Measurements from ENCODE around the gene AOC2. TPM values are rescaled to one million over a fixed set of nuclear protein-coding genes. Genes with fewer than 3 reads are reported as not detected.
"Not testable (repeated sequence)": the region's sequence is repeated elsewhere in the genome, so short reads cannot be mapped to it uniquely, and the experiment has no call there.

AOC2 gene
- total RNA-seq, 1 donor from 2014 or later: 5.0 TPM

GRCh38 chr17:42853597-42853967, 9.2 kb downstream of the AOC2 start:
- Histone ChIP-seq H3K4me1 (ENCODE audit: insufficient read depth, low read length) (no peaks in the 10 kb centered on the region), H3K9me3 (ENCODE audit: insufficient read depth, low read depth, low read length) (no peaks in the 10 kb centered on the region), H3K36me3 (ENCODE audit: insufficient read depth, low read length) (no peaks in the 10 kb centered on the region), H3K9ac (ENCODE audit: low read length) (no peak overlapping the region), H3K4me2 (ENCODE audit: low read length) (no peak overlapping the region), H2AFZ (ENCODE audit: low read depth, low read length) (no peak overlapping the region), H3K27me3 (ENCODE audit: insufficient read depth, low read length) (peaks cover 5% of the 10 kb centered on the region), H3K27ac (ENCODE audit: low read depth, low read length) (no peak overlapping the region), H3K79me2 (ENCODE audit: insufficient read depth, low read length) (no peaks in the 10 kb centered on the region), H4K20me1 (ENCODE audit: insufficient read depth, low read length) (no peaks in the 10 kb centered on the region), H3K4me3 (ENCODE audit: insufficient read depth, low read depth, low read length) (no peak overlapping the region)
- peaks cover 16% of the 10 kb centered on the region for H3K36me3 Mint-ChIP-seq (ENCODE audit: low read depth, unreplicated experiment)
- peaks cover 24% of the 10 kb centered on the region for H3K27me3 Mint-ChIP-seq (ENCODE audit: low read depth, unreplicated experiment)
- H3K9me3 Mint-ChIP-seq (ENCODE audit: unreplicated experiment): no peaks in the 10 kb centered on the region
- H3K27ac Mint-ChIP-seq (ENCODE audit: unreplicated experiment): no peak overlapping the region
- peaks cover 2% of the 10 kb centered on the region for H3K4me1 Mint-ChIP-seq (ENCODE audit: low read depth, unreplicated experiment)
- DNase-seq (ENCODE audit: low read depth) (no peak), FAIRE-seq (no peak)
- H3K4me3 Mint-ChIP-seq (ENCODE audit: unreplicated experiment): no peak overlapping the region
- TF ChIP-seq CTCF (IDR thresholded peaks at IDR 0.05; ENCODE audit: insufficient read depth, low read depth, low read length) (no peak), EZH2 (IDR thresholded peaks at IDR 0.05; ENCODE audit: insufficient read depth, low read length) (no peak)

- peaks cover 24% of the 10 kb centered on the region for H3K27me3 Mint-ChIP-seq (ENCODE audit: low read depth, unreplicated experiment)
- Histone ChIP-seq H3K9me3 (ENCODE audit: insufficient read depth, low read depth, low read length) (no peaks in the 10 kb centered on the region), H3K27me3 (ENCODE audit: insufficient read depth, low read length) (peaks cover 5% of the 10 kb centered on the region), H3K36me3 (ENCODE audit: insufficient read depth, low read length) (no peaks in the 10 kb centered on the region), H3K4me3 (ENCODE audit: insufficient read depth, low read depth, low read length) (no peak overlapping the region), H3K4me1 (ENCODE audit: insufficient read depth, low read length) (no peaks in the 10 kb centered on the region), H4K20me1 (ENCODE audit: insufficient read depth, low read length) (no peaks in the 10 kb centered on the region), H3K27ac (ENCODE audit: low read depth, low read length) (no peak overlapping the region), H3K79me2 (ENCODE audit: insufficient read depth, low read length) (no peaks in the 10 kb centered on the region), H3K4me2 (ENCODE audit: low read length) (no peak overlapping the region), H2AFZ (ENCODE audit: low read depth, low read length) (no peak overlapping the region), H3K9ac (ENCODE audit: low read length) (no peak overlapping the region)
- DNase-seq (ENCODE audit: low read depth) (no peak), FAIRE-seq (no peak)
- no peak overlapping the region for H3K27ac Mint-ChIP-seq (ENCODE audit: unreplicated experiment)
- peaks cover 16% of the 10 kb centered on the region for H3K36me3 Mint-ChIP-seq (ENCODE audit: low read depth, unreplicated experiment)
- H3K4me3 Mint-ChIP-seq (ENCODE audit: unreplicated experiment): no peak overlapping the region
- H3K4me1 Mint-ChIP-seq (ENCODE audit: low read depth, unreplicated experiment): peaks cover 3% of the 10 kb centered on the region
- TF ChIP-seq CTCF (IDR thresholded peaks at IDR 0.05; ENCODE audit: insufficient read depth, low read depth, low read length): no peak
- no peak for TF ChIP-seq EZH2 (IDR thresholded peaks at IDR 0.05; ENCODE audit: insufficient read depth, low read length)
- H3K9me3 Mint-ChIP-seq (ENCODE audit: unreplicated experiment): no peaks in the 10 kb centered on the region
Measured at GRCh38 chr17:42853968-42854790, 9.8 kb downstream of the AOC2 start.

GRCh38 chr17:42855048-42855596, 10.7 kb downstream of the AOC2 start:
- H3K9ac ChIP-seq (ENCODE audit: low read length): no peak overlapping the region
- H3K27me3 Mint-ChIP-seq (ENCODE audit: low read depth, unreplicated experiment): peaks cover 24% of the 10 kb centered on the region
- H3K79me2 ChIP-seq (ENCODE audit: insufficient read depth, low read length): no peaks in the 10 kb centered on the region
- no peak overlapping the region for H3K4me3 ChIP-seq (ENCODE audit: insufficient read depth, low read depth, low read length)
- no peak for TF ChIP-seq EZH2 (IDR thresholded peaks at IDR 0.05; ENCODE audit: insufficient read depth, low read length)
- no peak for TF ChIP-seq CTCF (IDR thresholded peaks at IDR 0.05; ENCODE audit: insufficient read depth, low read depth, low read length)
- DNase-seq (ENCODE audit: low read depth) (no peak), FAIRE-seq (no peak)
- H3K27me3 ChIP-seq (ENCODE audit: insufficient read depth, low read length): no peaks in the 10 kb centered on the region
- H3K4me1 Mint-ChIP-seq (ENCODE audit: low read depth, unreplicated experiment): peaks cover 5% of the 10 kb centered on the region
- H3K27ac ChIP-seq (ENCODE audit: low read depth, low read length): no peak overlapping the region
- H3K4me3 Mint-ChIP-seq (ENCODE audit: unreplicated experiment): no peak overlapping the region
- H3K27ac Mint-ChIP-seq (ENCODE audit: unreplicated experiment): no peak overlapping the region
- H3K36me3 ChIP-seq (ENCODE audit: insufficient read depth, low read length): no peaks in the 10 kb centered on the region
- no peak overlapping the region for H3K4me2 ChIP-seq (ENCODE audit: low read length)
- H3K4me1 ChIP-seq (ENCODE audit: insufficient read depth, low read length): no peaks in the 10 kb centered on the region
- no peaks in the 10 kb centered on the region for H3K9me3 ChIP-seq (ENCODE audit: insufficient read depth, low read depth, low read length)
- H3K36me3 Mint-ChIP-seq (ENCODE audit: low read depth, unreplicated experiment): peaks cover 16% of the 10 kb centered on the region
- no peaks in the 10 kb centered on the region for H4K20me1 ChIP-seq (ENCODE audit: insufficient read depth, low read length)
- no peaks in the 10 kb centered on the region for H3K9me3 Mint-ChIP-seq (ENCODE audit: unreplicated experiment)
- H2AFZ ChIP-seq (ENCODE audit: low read depth, low read length): no peak overlapping the region

- not testable (repeated sequence) for H3K4me2 ChIP-seq (ENCODE audit: low read length); H3K9me3 ChIP-seq (ENCODE audit: insufficient read depth, low read depth, low read length); H3K4me3 Mint-ChIP-seq (ENCODE audit: unreplicated experiment); H3K4me3 ChIP-seq (ENCODE audit: insufficient read depth, low read depth, low read length); DNase-seq (ENCODE audit: low read depth); H3K27ac Mint-ChIP-seq (ENCODE audit: unreplicated experiment); H3K9me3 Mint-ChIP-seq (ENCODE audit: unreplicated experiment); H3K36me3 ChIP-seq (ENCODE audit: insufficient read depth, low read length); H3K9ac ChIP-seq (ENCODE audit: low read length); H3K27ac ChIP-seq (ENCODE audit: low read depth, low read length); H3K27me3 ChIP-seq (ENCODE audit: insufficient read depth, low read length); H2AFZ ChIP-seq (ENCODE audit: low read depth, low read length); H3K4me1 Mint-ChIP-seq (ENCODE audit: low read depth, unreplicated experiment); H3K79me2 ChIP-seq (ENCODE audit: insufficient read depth, low read length); H3K4me1 ChIP-seq (ENCODE audit: insufficient read depth, low read length); H4K20me1 ChIP-seq (ENCODE audit: insufficient read depth, low read length); FAIRE-seq
- H3K27me3 Mint-ChIP-seq (ENCODE audit: low read depth, unreplicated experiment): peaks cover 24% of the 10 kb centered on the region
- peaks cover 16% of the 10 kb centered on the region for H3K36me3 Mint-ChIP-seq (ENCODE audit: low read depth, unreplicated experiment)
Measured at GRCh38 chr17:42856093-42856492, 11.7 kb downstream of the AOC2 start.
